ENCODE data around the gene LEFTY1.

LEFTY1 gene

DNA sequence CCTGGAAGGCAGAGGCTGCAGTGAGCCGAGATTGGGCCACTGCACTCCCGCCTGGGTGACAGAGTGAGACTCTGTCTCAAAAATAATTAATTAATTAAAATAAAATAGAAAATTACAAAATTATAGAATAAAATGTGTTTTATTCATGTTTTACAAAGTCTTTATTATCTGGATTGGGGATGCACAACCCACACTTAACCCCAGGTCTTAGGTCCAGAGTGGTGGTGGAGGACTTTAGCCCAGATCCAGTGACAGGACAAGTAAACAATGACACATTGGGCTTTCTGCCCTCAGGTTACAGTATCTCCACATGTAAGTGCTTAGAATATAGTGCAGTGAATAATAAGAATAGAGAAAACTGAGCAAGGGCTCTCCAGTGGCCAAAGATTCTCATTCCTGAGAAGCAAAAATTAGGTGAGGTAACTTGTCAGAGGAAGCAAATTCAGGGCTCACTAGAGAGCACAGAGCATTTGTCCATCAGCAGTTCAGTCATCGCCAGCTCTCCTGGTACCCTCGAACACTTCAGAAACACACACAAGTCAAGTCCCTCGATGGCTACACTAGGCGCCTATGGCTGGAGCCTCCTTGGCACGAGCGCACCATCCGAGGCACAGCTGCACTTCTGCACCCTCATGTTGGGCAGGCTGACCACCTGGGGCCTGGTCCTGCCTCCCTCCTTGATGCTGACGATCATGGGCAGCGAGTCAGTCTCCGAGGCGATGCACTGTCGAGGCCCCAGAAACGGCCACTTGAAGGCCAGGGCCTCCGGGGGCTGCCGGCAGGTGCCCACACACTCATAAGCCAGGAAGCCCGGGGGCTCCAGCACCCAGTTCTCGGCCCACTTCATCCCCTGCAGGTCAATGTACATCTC, 2.6 kb downstream of the LEFTY1 start:
- H4K20me1 ChIP-seq (ENCODE audit: control insufficient read depth, insufficient read depth, low read depth, low read length) = no peaks in the 10 kb centered on the region
- H3K9me2 ChIP-seq (replicated peaks; ENCODE audit: control insufficient read depth, low read length) = no peaks in the 10 kb centered on the region
- no peaks in the 10 kb centered on the region for H3K36me3 ChIP-seq (ENCODE audit: control insufficient read depth, low read length)
- H3K4me3 ChIP-seq (ENCODE audit: low read length) = no peak overlapping the region
- no peak overlapping the region for H3K27ac ChIP-seq (ENCODE audit: low read depth, low read length)
- H3K79me2 ChIP-seq (ENCODE audit: control insufficient read depth, low read length) = no peaks in the 10 kb centered on the region
- H3K4me2 ChIP-seq (ENCODE audit: low read length) = no peak overlapping the region
- TF ChIP-seq, protein P1, sequence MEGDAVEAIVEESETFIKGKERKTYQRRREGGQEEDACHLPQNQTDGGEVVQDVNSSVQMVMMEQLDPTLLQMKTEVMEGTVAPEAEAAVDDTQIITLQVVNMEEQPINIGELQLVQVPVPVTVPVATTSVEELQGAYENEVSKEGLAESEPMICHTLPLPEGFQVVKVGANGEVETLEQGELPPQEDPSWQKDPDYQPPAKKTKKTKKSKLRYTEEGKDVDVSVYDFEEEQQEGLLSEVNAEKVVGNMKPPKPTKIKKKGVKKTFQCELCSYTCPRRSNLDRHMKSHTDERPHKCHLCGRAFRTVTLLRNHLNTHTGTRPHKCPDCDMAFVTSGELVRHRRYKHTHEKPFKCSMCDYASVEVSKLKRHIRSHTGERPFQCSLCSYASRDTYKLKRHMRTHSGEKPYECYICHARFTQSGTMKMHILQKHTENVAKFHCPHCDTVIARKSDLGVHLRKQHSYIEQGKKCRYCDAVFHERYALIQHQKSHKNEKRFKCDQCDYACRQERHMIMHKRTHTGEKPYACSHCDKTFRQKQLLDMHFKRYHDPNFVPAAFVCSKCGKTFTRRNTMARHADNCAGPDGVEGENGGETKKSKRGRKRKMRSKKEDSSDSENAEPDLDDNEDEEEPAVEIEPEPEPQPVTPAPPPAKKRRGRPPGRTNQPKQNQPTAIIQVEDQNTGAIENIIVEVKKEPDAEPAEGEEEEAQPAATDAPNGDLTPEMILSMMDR (IDR thresholded peaks at IDR 0.05; ENCODE audit: low read depth, low read length, poor library complexity, severe bottlenecking) = no peak
- H3K9me3 ChIP-seq (ENCODE audit: control insufficient read depth, insufficient read depth, low read length) = no peaks in the 10 kb centered on the region
- peaks cover 15% of the 10 kb centered on the region for H3K4me1 ChIP-seq (ENCODE audit: control insufficient read depth, low read length)
- peaks cover 25% of the 10 kb centered on the region for H3K27me3 ChIP-seq (ENCODE audit: control insufficient read depth, low read length)
- H3F3A ChIP-seq (ENCODE audit: control insufficient read depth, insufficient read depth) = no peaks in the 10 kb centered on the region

DNA sequence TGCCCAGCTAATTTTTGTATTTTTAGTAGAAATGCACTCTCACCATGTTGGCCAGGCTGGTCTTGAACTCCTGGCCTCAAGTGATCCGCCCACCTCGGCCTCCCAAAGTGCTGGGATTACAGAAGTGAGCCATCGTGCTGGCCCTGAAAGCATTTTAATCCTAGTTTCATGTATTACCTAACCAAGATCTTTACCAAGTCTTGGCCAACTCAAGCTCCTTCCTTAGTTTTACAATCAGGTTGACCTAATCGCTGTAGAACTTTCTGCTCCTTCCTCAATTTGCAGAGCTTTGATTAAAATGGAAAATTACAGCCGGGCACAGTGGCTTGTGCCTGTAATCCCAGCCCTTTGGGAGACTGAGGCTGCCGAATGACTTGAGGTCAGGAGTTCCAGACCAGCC, 3.6 kb downstream of the LEFTY1 start:
- Histone ChIP-seq H3K9me2 (replicated peaks; ENCODE audit: control insufficient read depth, low read length) (no peaks in the 10 kb centered on the region), H4K20me1 (ENCODE audit: control insufficient read depth, insufficient read depth, low read depth, low read length) (no peaks in the 10 kb centered on the region), H3K79me2 (ENCODE audit: control insufficient read depth, low read length) (no peaks in the 10 kb centered on the region), H3F3A (ENCODE audit: control insufficient read depth, insufficient read depth) (no peaks in the 10 kb centered on the region), H3K4me1 (ENCODE audit: control insufficient read depth, low read length) (peaks cover 18% of the 10 kb centered on the region), H3K4me2 (ENCODE audit: low read length) (no peak overlapping the region), H3K9me3 (ENCODE audit: control insufficient read depth, insufficient read depth, low read length) (no peaks in the 10 kb centered on the region), H3K27me3 (ENCODE audit: control insufficient read depth, low read length) (peaks cover 36% of the 10 kb centered on the region), H3K36me3 (ENCODE audit: control insufficient read depth, low read length) (no peaks in the 10 kb centered on the region), H3K27ac (ENCODE audit: low read depth, low read length) (no peak overlapping the region), H3K4me3 (ENCODE audit: low read length) (no peak overlapping the region)
- TF ChIP-seq, protein P1 (IDR thresholded peaks at IDR 0.05; ENCODE audit: low read depth, low read length, poor library complexity, severe bottlenecking) = no peak
- no peak for TF ChIP-seq EZH2phosphoT487 (IDR thresholded peaks at IDR 0.05; ENCODE audit: borderline replicate concordance, low read length)

DNA sequence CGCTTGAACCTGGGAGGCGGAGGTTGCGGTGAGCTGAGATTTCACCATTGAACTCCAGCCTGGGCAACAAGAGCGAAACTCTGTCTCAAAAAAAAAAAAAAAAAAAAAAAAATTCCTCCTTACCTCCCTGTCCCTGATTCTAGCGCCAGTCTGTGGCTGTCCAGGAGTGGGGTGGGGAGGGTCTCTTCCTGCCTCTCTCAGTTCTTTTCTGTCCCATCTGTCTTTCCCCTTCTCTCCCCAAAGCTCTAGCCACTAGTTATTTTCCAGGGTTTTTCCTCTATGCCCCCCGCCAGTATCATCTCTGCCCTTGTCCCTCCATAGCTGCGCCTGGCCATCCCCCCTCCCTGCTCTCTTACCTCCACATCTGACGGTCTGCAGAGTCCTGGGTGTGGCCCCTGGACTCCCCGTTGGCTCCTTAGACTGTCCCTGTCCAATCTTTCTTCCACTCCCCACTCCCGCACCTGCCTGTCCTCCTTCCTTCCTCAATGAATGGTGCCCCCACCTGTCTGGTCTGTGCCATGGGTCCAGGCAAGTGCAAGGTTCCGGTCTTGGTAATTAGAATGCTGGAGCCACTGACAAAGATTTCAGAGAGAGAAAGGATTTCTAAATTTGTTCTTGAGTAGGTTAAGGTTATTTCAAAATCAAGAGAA, 5.2 kb downstream of the LEFTY1 start:
- H4K20me1 ChIP-seq (ENCODE audit: control insufficient read depth, insufficient read depth, low read depth, low read length) = no peaks in the 10 kb centered on the region
- peaks cover 41% of the 10 kb centered on the region for H3K27me3 ChIP-seq (ENCODE audit: control insufficient read depth, low read length)
- H3K4me2 ChIP-seq (ENCODE audit: low read length) = no peak overlapping the region
- H3K4me1 ChIP-seq (ENCODE audit: control insufficient read depth, low read length) = peaks cover 18% of the 10 kb centered on the region
- no peaks in the 10 kb centered on the region for H3F3A ChIP-seq (ENCODE audit: control insufficient read depth, insufficient read depth)
- H3K36me3 ChIP-seq (ENCODE audit: control insufficient read depth, low read length) = no peaks in the 10 kb centered on the region
- no peaks in the 10 kb centered on the region for H3K9me3 ChIP-seq (ENCODE audit: control insufficient read depth, insufficient read depth, low read length)
- H3K27ac ChIP-seq (ENCODE audit: low read depth, low read length) = no peak overlapping the region
- no peaks in the 10 kb centered on the region for H3K79me2 ChIP-seq (ENCODE audit: control insufficient read depth, low read length)
- no peaks in the 10 kb centered on the region for H3K9me2 ChIP-seq (replicated peaks; ENCODE audit: control insufficient read depth, low read length)
- no peak for TF ChIP-seq EZH2phosphoT487 (IDR thresholded peaks at IDR 0.05; ENCODE audit: borderline replicate concordance, low read length)
- TF ChIP-seq, protein P1 (IDR thresholded peaks at IDR 0.05; ENCODE audit: low read depth, low read length, poor library complexity, severe bottlenecking) = no peak
- H3K4me3 ChIP-seq (ENCODE audit: low read length) = no peak overlapping the region

All from DOHH2 (cell line).